CD4-positive, CD25-positive, alpha-beta regulatory T cell (primary cell): ENCODE data around the gene RNF44. TPM values are rescaled to one million over a fixed set of nuclear protein-coding genes. Genes with fewer than 3 reads are reported as not detected.
A peak's percentile ranks its signal among the peaks of the same experiment; 100 is the strongest.
"Not testable (repeated sequence)": the region's sequence is repeated elsewhere in the genome, so short reads cannot be mapped to it uniquely, and the experiment has no call there.

Source experiments
- ATAC-seq, 2 donors: fragments of 150-1000 bp; cut with Tn5 transposase; one replicate each; pipeline ENCODE4 v1.10.0; 2021; ENCODE audit warnings: low read depth in 2 of 2, moderate number of reproducible peaks in 2 of 2, moderate library complexity in 1 of 2
- DNase-seq, 3 donors: peaks; one replicate each; pipeline versions ENCODE4 v3.0.0 to v3.0.0-alpha.2; 2012 to 2022; ENCODE audit warnings: mixed read lengths in 1 of 3
- H3K27ac ChIP-seq: one replicate; pipeline ENCODE4 v1.7.0; 2013; ENCODE audit warnings: mild to moderate bottlenecking, low read length; ENCODE audit not compliant: insufficient read depth, poor library complexity, severe bottlenecking
- H3K27me3 ChIP-seq: one replicate; pipeline ENCODE4 v1.7.0; 2013; ENCODE audit warnings: low read length; ENCODE audit not compliant: control insufficient read depth, insufficient read depth
- H3K36me3 ChIP-seq: one replicate; pipeline ENCODE4 v1.7.0; 2013; ENCODE audit warnings: mild to moderate bottlenecking, low read length, moderate library complexity; ENCODE audit not compliant: control insufficient read depth, insufficient read depth
- H3K4me1 ChIP-seq: 2 replicates; pipeline ENCODE4 v1.7.0; 2013; ENCODE audit warnings: mild to moderate bottlenecking, low read length; ENCODE audit not compliant: insufficient read depth, control insufficient read depth, poor library complexity, severe bottlenecking
- H3K4me3 ChIP-seq: one replicate; pipeline ENCODE4 v1.7.0; 2013; ENCODE audit warnings: low read depth, mild to moderate bottlenecking, low read length, moderate library complexity
- H3K9me3 ChIP-seq, 2 experiments: 1 replicate in 1 of 2; 2 replicates in 1 of 2; pipeline ENCODE4 v1.7.0; 2013; ENCODE audit warnings: low read length in 2 of 2, mild to moderate bottlenecking in 1 of 2, moderate library complexity in 1 of 2; ENCODE audit not compliant: control insufficient read depth in 2 of 2
- H3K27ac Mint-ChIP-seq, 3 donors: one replicate each; pipeline ENCODE4 v1.8.0; 2020 to 2022; ENCODE audit warnings: mild to moderate bottlenecking in 3 of 3, mixed read lengths in 3 of 3, moderate library complexity in 2 of 3
- H3K27me3 Mint-ChIP-seq: one replicate; pipeline ENCODE4 v1.8.0; 2022; ENCODE audit warnings: mild to moderate bottlenecking, mixed read lengths
- H3K36me3 Mint-ChIP-seq: one replicate; pipeline ENCODE4 v1.8.0; 2020; ENCODE audit warnings: mixed read lengths
- H3K4me1 Mint-ChIP-seq, 4 donors: one replicate each; pipeline ENCODE4 v1.8.0; 2020 to 2022; ENCODE audit warnings: mixed read lengths in 4 of 4, mild to moderate bottlenecking in 1 of 4
- H3K4me3 Mint-ChIP-seq, 4 donors: one replicate each; pipeline ENCODE4 v1.8.0; 2020 to 2022; ENCODE audit warnings: mild to moderate bottlenecking in 4 of 4, mixed read lengths in 4 of 4, moderate library complexity in 3 of 4
- H3K9me3 Mint-ChIP-seq, 7 donors: one replicate each; pipeline ENCODE4 v1.8.0; 2020 to 2022; ENCODE audit warnings: mixed read lengths in 7 of 7, mild to moderate bottlenecking in 3 of 7, moderate library complexity in 2 of 7
- polyA plus RNA-seq, 4 donors: library from polyadenylated mRNA; unstranded; fragments of 300-500 nt; fragmentation: Illumina TruSeq; gene quantifications; one replicate each; pipeline ENCODE4 v1.2.3, GENCODE V29; 2021
- total RNA-seq: library from RNA; stranded (reverse); gene quantifications from one replicate; pipeline ENCODE4 v1.2.3, GENCODE V29; 2022

RNF44 gene
- total and polyA plus RNA-seq, 5 donors from 2014 or later, result 2.3 to 268 (median 3.8) TPM

DNA sequence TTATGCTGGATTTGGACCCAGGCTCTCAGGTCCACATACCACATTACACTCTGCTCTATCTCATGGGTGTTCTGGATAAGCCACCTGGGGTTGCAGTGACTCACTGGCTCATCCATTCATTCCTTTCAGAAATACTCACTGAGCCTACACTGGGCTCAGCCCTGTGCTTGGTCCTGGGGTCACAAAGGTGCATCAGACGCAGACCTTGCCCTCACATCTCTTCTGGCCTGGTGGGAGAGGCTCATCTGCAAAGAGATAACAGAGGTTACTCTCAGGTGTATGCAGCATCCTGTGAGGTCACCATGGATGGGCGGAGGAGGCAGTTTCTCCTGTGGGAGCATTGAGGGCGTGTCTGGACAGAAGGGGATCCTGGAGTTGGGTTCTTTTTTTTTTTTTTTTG, 24.1 kb upstream of the RNF44 start:
- Mint-ChIP-seq H3K36me3 (no peaks in the 10 kb centered on the region), H3K27ac (peak overlapping the region in 1 of 3 donors; percentile 42), H3K4me3 (no peak overlapping the region), H3K27me3 (peaks cover 15% of the 10 kb centered on the region), H3K9me3 (no peaks in the 10 kb centered on the region), H3K4me1 (peaks cover 4 to 40% (median 14%) of the 10 kb centered on the region in 4 donors)
- ATAC-seq (no peak), DNase-seq (no peak)
- Histone ChIP-seq H3K27me3 (no peaks in the 10 kb centered on the region), H3K4me3 (no peak overlapping the region), H3K36me3 (no peaks in the 10 kb centered on the region), H3K9me3 (no peaks in the 10 kb centered on the region), H3K27ac (no peak overlapping the region), H3K4me1 (peaks cover 5% of the 10 kb centered on the region)

DNA sequence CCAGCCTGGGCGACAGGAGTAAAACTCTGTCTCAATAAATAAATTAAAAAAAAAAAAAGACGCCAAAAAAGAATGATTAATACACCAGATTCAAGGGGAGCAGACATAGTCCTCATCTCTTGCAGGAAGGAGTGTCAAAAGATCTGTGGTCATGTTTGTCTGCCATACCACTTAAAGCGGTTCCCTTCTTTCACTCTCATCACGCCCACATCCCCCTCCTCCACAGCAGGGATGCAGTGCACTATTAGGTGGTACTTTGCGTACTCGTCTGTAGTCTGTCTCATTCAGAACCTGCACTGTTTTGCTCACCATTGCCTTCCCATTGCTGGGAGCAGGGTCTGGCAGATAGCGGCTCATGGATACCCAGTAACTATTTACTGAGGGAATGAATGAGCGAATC, 23.2 kb upstream of the RNF44 start:
- H3K9me3 Mint-ChIP-seq, result no peaks in the 10 kb centered on the region
- DNase-seq (peak in 1 of 3 donors; percentile 39), ATAC-seq (no peak)
- no peaks in the 10 kb centered on the region for H3K9me3 ChIP-seq
- H3K36me3 ChIP-seq, result no peaks in the 10 kb centered on the region
- no peaks in the 10 kb centered on the region for H3K27me3 ChIP-seq
- H3K27ac Mint-ChIP-seq, result peak overlapping the region in 1 of 3 donors; percentile 23
- H3K4me3 ChIP-seq, result no peak overlapping the region
- H3K27me3 Mint-ChIP-seq, result peaks cover 10% of the 10 kb centered on the region
- peaks cover 0 to 49% (median 18%) of the 10 kb centered on the region in 4 donors for H3K4me1 Mint-ChIP-seq
- H3K4me3 Mint-ChIP-seq, result no peak overlapping the region
- H3K27ac ChIP-seq, result no peak overlapping the region
- no peaks in the 10 kb centered on the region for H3K36me3 Mint-ChIP-seq
- peaks cover 14% of the 10 kb centered on the region for H3K4me1 ChIP-seq

DNA sequence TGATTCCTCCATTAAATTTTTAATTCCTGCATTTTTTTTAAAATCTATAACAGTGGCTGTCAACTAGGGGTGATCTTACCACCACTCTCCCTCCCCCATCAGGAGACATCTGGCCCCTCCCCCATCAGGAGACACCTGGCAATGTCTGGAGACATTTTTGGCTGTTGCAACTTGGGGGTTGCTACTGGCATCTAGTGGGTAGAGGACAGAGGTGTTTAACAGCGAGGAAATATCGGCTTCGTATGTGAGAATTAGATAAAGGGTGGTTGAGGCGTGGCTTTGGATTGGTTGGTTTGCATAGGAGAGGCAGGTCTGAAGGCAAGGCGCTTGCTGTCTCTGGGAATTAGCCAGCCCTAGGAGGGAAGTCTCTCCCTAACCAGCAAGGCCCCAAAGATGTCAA, 22.5 kb upstream of the RNF44 start:
- Histone ChIP-seq H3K27ac (no peak overlapping the region), H3K36me3 (no peaks in the 10 kb centered on the region), H3K9me3 (no peaks in the 10 kb centered on the region), H3K4me1 (peaks cover 18% of the 10 kb centered on the region), H3K27me3 (no peaks in the 10 kb centered on the region), H3K4me3 (no peak overlapping the region)
- H3K36me3 Mint-ChIP-seq, result no peaks in the 10 kb centered on the region
- ATAC-seq (peak; percentile 5 to 52), DNase-seq (peak in 2 of 3 donors; percentile 43 to 64)
- H3K9me3 Mint-ChIP-seq, result no peaks in the 10 kb centered on the region
- peaks cover 10% of the 10 kb centered on the region for H3K27me3 Mint-ChIP-seq
- H3K4me3 Mint-ChIP-seq, result peak overlapping the region in 2 of 4 donors; percentile 3 to 29
- peak overlapping the region; percentile 48 to 88 (median 82) for H3K27ac Mint-ChIP-seq
- peaks cover 0 to 56% (median 24%) of the 10 kb centered on the region in 4 donors for H3K4me1 Mint-ChIP-seq

DNA sequence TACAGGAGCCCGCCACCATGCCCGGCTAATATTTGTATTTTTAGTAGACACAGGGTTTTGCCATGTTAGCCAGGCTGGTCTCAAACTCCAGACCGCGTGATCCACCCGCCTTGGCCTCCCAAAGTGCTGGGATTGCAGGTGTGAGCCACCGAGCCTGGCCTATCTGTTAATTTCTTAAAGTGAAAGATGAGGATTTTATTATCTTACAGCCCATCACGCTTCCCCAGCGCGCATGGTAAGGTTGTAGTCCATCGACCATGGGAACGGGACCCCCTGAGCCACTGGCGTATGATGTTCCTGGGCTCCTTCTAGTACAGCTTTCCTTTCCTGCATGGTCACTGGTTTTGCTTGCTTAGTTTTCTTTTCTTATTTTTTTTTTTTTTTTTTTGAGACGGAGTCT, 20.6 kb upstream of the RNF44 start:
- Histone ChIP-seq H3K36me3 (no peaks in the 10 kb centered on the region), H3K4me3 (no peak overlapping the region), H3K9me3 (no peaks in the 10 kb centered on the region), H3K4me1 (peaks cover 27% of the 10 kb centered on the region), H3K27ac (no peak overlapping the region), H3K27me3 (no peaks in the 10 kb centered on the region)
- Mint-ChIP-seq H3K36me3 (no peaks in the 10 kb centered on the region), H3K4me1 (peaks cover 0 to 75% (median 25%) of the 10 kb centered on the region in 4 donors), H3K27me3 (peaks cover 4% of the 10 kb centered on the region), H3K4me3 (no peak overlapping the region), H3K27ac (peak overlapping the region in 1 of 3 donors; percentile 51), H3K9me3 (peaks cover 0 to 2% (median 0%) of the 10 kb centered on the region in 7 donors)
- no peak for DNase-seq
- ATAC-seq, result no peak

DNA sequence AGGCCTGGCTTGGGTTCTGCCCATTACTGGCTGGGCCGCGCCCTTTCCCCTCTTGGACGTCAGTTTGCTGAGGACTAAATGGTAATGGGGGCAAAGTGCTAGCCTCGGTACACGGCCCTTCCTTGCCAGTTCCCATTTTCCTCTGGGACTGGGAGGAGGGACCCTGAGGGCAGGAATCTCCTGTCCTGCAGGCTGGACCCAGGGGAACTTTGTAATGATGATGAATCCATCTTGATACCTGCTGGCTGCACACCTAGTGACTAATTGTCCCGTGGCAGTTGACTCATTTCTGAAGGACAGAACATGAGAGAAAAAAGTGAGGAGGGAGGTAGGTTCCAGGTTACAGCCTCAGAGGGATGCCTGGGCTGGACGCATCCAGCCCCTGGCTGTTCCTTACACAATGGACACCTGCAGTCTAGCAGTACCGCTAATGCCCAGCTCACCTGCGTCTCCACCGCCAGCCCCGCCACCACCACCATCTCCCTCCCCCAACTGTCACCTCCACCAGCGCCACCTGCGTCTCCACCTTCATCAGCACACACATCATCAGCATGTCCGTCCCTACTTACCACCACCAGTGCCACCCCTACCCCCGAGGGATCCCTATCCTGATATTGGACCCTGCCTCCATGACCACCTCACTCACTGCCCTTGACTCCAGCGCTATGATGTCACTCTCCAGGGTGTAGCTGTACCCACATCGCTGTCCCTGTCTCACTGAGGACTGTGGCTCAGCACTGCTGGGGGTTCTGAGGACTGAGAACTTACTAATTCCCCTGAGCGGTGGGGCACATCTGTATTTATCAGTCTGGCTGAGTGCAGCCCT, 16.3 kb upstream of the RNF44 start:
- peaks cover 4% of the 10 kb centered on the region for H3K27me3 Mint-ChIP-seq
- Histone ChIP-seq H3K36me3 (no peaks in the 10 kb centered on the region), H3K4me1 (peaks cover 22% of the 10 kb centered on the region), H3K9me3 (no peaks in the 10 kb centered on the region), H3K27ac (no peak overlapping the region), H3K4me3 (no peak overlapping the region), H3K27me3 (no peaks in the 10 kb centered on the region)
- H3K4me3 Mint-ChIP-seq, result peak overlapping the region in 2 of 4 donors; percentile 38 to 54
- no peaks in the 10 kb centered on the region for H3K36me3 Mint-ChIP-seq
- peaks cover 0 to 2% (median 0%) of the 10 kb centered on the region in 7 donors for H3K9me3 Mint-ChIP-seq
- H3K4me1 Mint-ChIP-seq, result peaks cover 0 to 65% (median 16%) of the 10 kb centered on the region in 4 donors
- no peak for ATAC-seq
- peak overlapping the region; percentile 47 to 94 (median 90) for H3K27ac Mint-ChIP-seq
- DNase-seq, result no peak

DNA sequence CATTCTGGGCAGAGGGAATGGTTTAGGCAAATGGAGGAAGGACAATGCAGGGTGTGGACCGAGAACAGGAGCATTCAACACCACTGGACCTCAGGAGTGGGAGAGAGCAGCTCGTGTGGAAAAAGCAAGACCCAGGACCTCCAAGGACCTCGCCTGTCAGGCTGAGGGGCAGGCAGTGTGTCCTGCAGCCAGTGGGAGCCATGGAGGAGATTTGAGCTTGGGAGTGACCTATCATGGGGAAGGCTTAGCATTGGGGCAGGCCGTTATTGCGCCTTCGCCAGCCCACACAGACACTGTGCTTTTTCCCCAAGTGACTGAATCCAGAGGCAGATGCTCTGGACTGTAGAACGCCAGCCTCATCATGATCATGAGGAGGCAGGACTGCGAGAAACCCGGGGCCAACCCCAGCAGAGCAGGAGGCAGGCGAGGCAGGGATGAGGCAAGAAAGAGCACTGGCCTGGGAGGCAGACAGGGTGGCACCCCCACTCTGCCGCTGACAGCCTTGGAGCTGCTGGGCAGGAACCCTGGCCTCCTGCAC, 15.2 kb upstream of the RNF44 start:
- Histone ChIP-seq H3K27me3 (no peaks in the 10 kb centered on the region), H3K9me3 (no peaks in the 10 kb centered on the region), H3K4me1 (peaks cover 23% of the 10 kb centered on the region), H3K36me3 (no peaks in the 10 kb centered on the region), H3K4me3 (no peak overlapping the region), H3K27ac (no peak overlapping the region)
- DNase-seq, result no peak
- Mint-ChIP-seq H3K9me3 (peaks cover 0 to 2% (median 0%) of the 10 kb centered on the region in 7 donors), H3K4me3 (no peak overlapping the region), H3K36me3 (no peaks in the 10 kb centered on the region), H3K27ac (peak overlapping the region; percentile 67 to 90 (median 79)), H3K4me1 (peaks cover 7 to 71% (median 16%) of the 10 kb centered on the region in 4 donors), H3K27me3 (peaks cover 7% of the 10 kb centered on the region)
- ATAC-seq, result no peak

DNA sequence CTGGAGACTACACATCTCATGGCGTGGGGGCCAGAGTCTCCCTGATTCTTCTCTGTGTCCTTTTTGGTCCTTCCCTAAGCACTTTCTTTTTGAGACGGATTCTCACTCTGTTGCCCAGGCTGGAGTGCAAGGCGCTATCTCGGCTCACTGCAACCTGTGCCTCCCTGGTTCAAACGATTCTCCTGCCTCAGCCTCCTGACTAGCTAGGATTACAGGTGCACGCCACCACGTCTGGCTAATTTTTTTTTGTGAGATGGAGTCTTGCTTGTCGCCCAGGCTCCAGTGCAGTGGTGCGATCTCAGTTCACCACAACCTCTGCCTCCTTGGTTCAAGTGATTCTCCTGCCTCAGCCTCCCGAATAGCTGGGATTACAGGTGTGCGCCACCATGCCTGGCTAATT, 13.7 kb upstream of the RNF44 start:
- H3K36me3 ChIP-seq, H3K27me3 ChIP-seq, DNase-seq, ATAC-seq, H3K36me3 Mint-ChIP-seq, H3K27me3 Mint-ChIP-seq, H3K4me3 ChIP-seq, H3K9me3 Mint-ChIP-seq, H3K9me3 ChIP-seq: not testable (repeated sequence)
- H3K27ac Mint-ChIP-seq, result peak overlapping the region; percentile 68 to 87 (median 87)
- peak overlapping the region in 1 of 4 donors; percentile 43 for H3K4me3 Mint-ChIP-seq
- H3K4me1 Mint-ChIP-seq, result peaks cover 11 to 72% (median 15%) of the 10 kb centered on the region in 4 donors
- H3K4me1 ChIP-seq, result peaks cover 23% of the 10 kb centered on the region
- peak overlapping the region; percentile 19 for H3K27ac ChIP-seq
